ENCODE measurements around the gene TMEM263.

Gene TMEM263

GRCh38 chr12:106926657-106927056 lies 29.1 kb upstream of the TMEM263 start:
- Histone ChIP-seq H3K9me3 (no peaks in the 10 kb centered on the region), H3K4me3 (no peak overlapping the region), H3K27me3 (no peaks in the 10 kb centered on the region), H3K27ac (no peak overlapping the region), H3K36me3 (no peaks in the 10 kb centered on the region), H3K4me1 (no peaks in the 10 kb centered on the region)
- intact Hi-C loops (cut with DNase I; ENCODE audit: low total_unique reads) = no loop called here
- no peak for DNase-seq
- no peak for TF ChIP-seq CTCF (IDR thresholded peaks at IDR 0.05)

- intact Hi-C loops (cut with DNase I; ENCODE audit: low total_unique reads) = no loop called here
- Histone ChIP-seq H3K4me1 (no peaks in the 10 kb centered on the region), H3K4me3 (no peak overlapping the region), H3K27ac (no peak overlapping the region), H3K9me3 (no peaks in the 10 kb centered on the region), H3K36me3 (no peaks in the 10 kb centered on the region), H3K27me3 (no peaks in the 10 kb centered on the region)
- DNase-seq = no peak
- TF ChIP-seq CTCF (IDR thresholded peaks at IDR 0.05) = no peak
These were observed 21.4 kb upstream of the TMEM263 start for GRCh38 chr12:106934277-106934676.

GRCh38 chr12:106941481-106942156 lies 14.1 kb upstream of the TMEM263 start:
- no peak for DNase-seq
- Histone ChIP-seq H3K36me3 (no peaks in the 10 kb centered on the region), H3K4me3 (no peak overlapping the region), H3K4me1 (peaks cover 0 to 12% (median 3%) of the 10 kb centered on the region in 4 donors), H3K27ac (peak overlapping the region in 1 of 2 donors; percentile 23), H3K9me3 (no peaks in the 10 kb centered on the region), H3K27me3 (no peaks in the 10 kb centered on the region)
- intact Hi-C loops (cut with DNase I; ENCODE audit: low total_unique reads) = no loop called here
- TF ChIP-seq CTCF (IDR thresholded peaks at IDR 0.05) = no peak

- H3K36me3 ChIP-seq = no peaks in the 10 kb centered on the region
- no peak for DNase-seq
- no peak for TF ChIP-seq CTCF (IDR thresholded peaks at IDR 0.05)
- H3K4me3 ChIP-seq = no peak overlapping the region
- H3K9me3 ChIP-seq = no peaks in the 10 kb centered on the region
- peaks cover 0 to 12% (median 3%) of the 10 kb centered on the region in 4 donors for H3K4me1 ChIP-seq
- no peak overlapping the region for H3K27ac ChIP-seq
- intact Hi-C loops (cut with DNase I; ENCODE audit: low total_unique reads) = no loop called here
- H3K27me3 ChIP-seq = no peaks in the 10 kb centered on the region
These were observed 12.9 kb upstream of the TMEM263 start for GRCh38 chr12:106942775-106943174.

GRCh38 chr12:106945261-106945851 lies 10.4 kb upstream of the TMEM263 start:
- H3K9me3 ChIP-seq = no peaks in the 10 kb centered on the region
- no peaks in the 10 kb centered on the region for H3K36me3 ChIP-seq
- H3K27ac ChIP-seq = no peak overlapping the region
- intact Hi-C loops (cut with DNase I; ENCODE audit: low total_unique reads) = no loop called here
- no peak overlapping the region for H3K4me3 ChIP-seq
- H3K27me3 ChIP-seq = no peaks in the 10 kb centered on the region
- TF ChIP-seq CTCF (IDR thresholded peaks at IDR 0.05) = no peak
- peaks cover 0 to 12% (median 3%) of the 10 kb centered on the region in 4 donors for H3K4me1 ChIP-seq
- DNase-seq = no peak

Data from tibial artery (tissue), 4 donors.